HCEC 1CT (cell line): ENCODE results near the gene ATXN1.
"Not testable (repeated sequence)": the region's sequence is repeated elsewhere in the genome, so short reads cannot be mapped to it uniquely, and the experiment has no call there.

Experiments used
- DNase-seq: peaks from one replicate; pipeline ENCODE4 v3.0.0-alpha.2; 2017

The ATXN1 gene

GRCh38 chr6:16559071-16559470, 202.2 kb downstream of the ATXN1 start:
- DNase-seq = no peak

GRCh38 chr6:16555550-16555949, 205.7 kb downstream of the ATXN1 start:
- DNase-seq = no peak

- no peak for DNase-seq
Observed at GRCh38 chr6:16553531-16553930, 207.7 kb downstream of the ATXN1 start.

- DNase-seq = no peak
Observed at GRCh38 chr6:16551466-16551865, 209.8 kb downstream of the ATXN1 start.

GRCh38 chr6:16548121-16548520, 213.1 kb downstream of the ATXN1 start:
- no peak for DNase-seq

- no peak for DNase-seq
Observed at GRCh38 chr6:16547587-16547986, 213.7 kb downstream of the ATXN1 start.

- no peak for DNase-seq
Observed at GRCh38 chr6:16546861-16547260, 214.4 kb downstream of the ATXN1 start.

GRCh38 chr6:16545382-16545781, 215.9 kb downstream of the ATXN1 start:
- no peak for DNase-seq

- DNase-seq = no peak
Observed at GRCh38 chr6:16544521-16544920, 216.7 kb downstream of the ATXN1 start.

- DNase-seq = no peak
Observed at GRCh38 chr6:16544006-16544405, 217.3 kb downstream of the ATXN1 start.

- no peak for DNase-seq
Observed at GRCh38 chr6:16543521-16543920, 217.7 kb downstream of the ATXN1 start.

- DNase-seq = no peak
Observed at GRCh38 chr6:16542070-16542469, 219.2 kb downstream of the ATXN1 start.

GRCh38 chr6:16540804-16541752, 220.2 kb downstream of the ATXN1 start:
- DNase-seq = no peak

GRCh38 chr6:16540383-16540782, 220.9 kb downstream of the ATXN1 start:
- not testable (repeated sequence) for DNase-seq

- no peak for DNase-seq
Observed at GRCh38 chr6:16539086-16539931, 222.0 kb downstream of the ATXN1 start.

- DNase-seq = no peak
Observed at GRCh38 chr6:16535564-16535963, 225.7 kb downstream of the ATXN1 start.

GRCh38 chr6:16533721-16534136, 227.5 kb downstream of the ATXN1 start:
- DNase-seq = no peak

- no peak for DNase-seq
Observed at GRCh38 chr6:16533210-16533609, 228.1 kb downstream of the ATXN1 start.

- DNase-seq = no peak
Observed at GRCh38 chr6:16527691-16528090, 233.6 kb downstream of the ATXN1 start.

- peak; percentile 12 for DNase-seq
Observed at GRCh38 chr6:16524380-16524707, 236.9 kb downstream of the ATXN1 start.

GRCh38 chr6:16523606-16524379, 237.5 kb downstream of the ATXN1 start:
- peak; percentile 32 for DNase-seq

- DNase-seq = no peak
Observed at GRCh38 chr6:16522937-16523336, 238.3 kb downstream of the ATXN1 start.

- no peak for DNase-seq
Observed at GRCh38 chr6:16521528-16521927, 239.7 kb downstream of the ATXN1 start.
